Endothelial cell (in vitro differentiated cells): Measurements from ENCODE around the gene RASA1. TPM values are rescaled to one million over a fixed set of nuclear protein-coding genes. Genes with fewer than 3 reads are reported as not detected.

Source experiments
- DNase-seq: peaks from one replicate; pipeline ENCODE4 v3.0.0; 2021; ENCODE audit warnings: low spot score
- H3K27ac Mint-ChIP-seq: one replicate; pipeline ENCODE4 v1.8.0; 2021; ENCODE audit warnings: mixed read lengths, inconsistent platforms; ENCODE audit not compliant: unreplicated experiment
- H3K27me3 Mint-ChIP-seq: one replicate; pipeline ENCODE4 v1.8.0; 2021; ENCODE audit warnings: mild to moderate bottlenecking, moderate library complexity, mixed read lengths, inconsistent platforms; ENCODE audit not compliant: unreplicated experiment
- H3K36me3 Mint-ChIP-seq: one replicate; pipeline ENCODE4 v1.8.0; 2021; ENCODE audit warnings: mild to moderate bottlenecking, low read depth, mixed read lengths, inconsistent platforms; ENCODE audit not compliant: unreplicated experiment
- H3K4me1 Mint-ChIP-seq: one replicate; pipeline ENCODE4 v1.8.0; 2021; ENCODE audit warnings: mild to moderate bottlenecking, mixed read lengths, inconsistent platforms; ENCODE audit not compliant: unreplicated experiment
- H3K4me3 Mint-ChIP-seq: one replicate; pipeline ENCODE4 v1.8.0; 2021; ENCODE audit warnings: mild to moderate bottlenecking, mixed read lengths, inconsistent platforms; ENCODE audit not compliant: unreplicated experiment
- H3K9me3 Mint-ChIP-seq: one replicate; pipeline ENCODE4 v1.8.0; 2021; ENCODE audit warnings: mixed read lengths, inconsistent platforms; ENCODE audit not compliant: unreplicated experiment
- total RNA-seq: library from RNA; stranded (reverse); fragmentation: NEBNext Ultra II Directional; extraction: Animal tissue kit (Norgen Biotek cat#: 25700); gene quantifications from one replicate; pipeline ENCODE4 v1.2.1, GENCODE V29; 2021; ENCODE audit not compliant: unreplicated experiment
- TF ChIP-seq, protein P1 (sequence below): fragments of 200-600 bp; sonication (generic); IDR thresholded peaks from one replicate; pipeline ENCODE4 v1.5.0; 2021; ENCODE audit warnings: antibody characterized with exemption; ENCODE audit not compliant: unreplicated experiment

The RASA1 gene
- total RNA-seq, 1 donor from 2014 or later: 48.7 TPM

GRCh38 chr5:87361536-87362213, 94.0 kb downstream of the RASA1 start:
- no peaks in the 10 kb centered on the region for H3K4me1 Mint-ChIP-seq
- no peak overlapping the region for H3K4me3 Mint-ChIP-seq
- peaks cover 11% of the 10 kb centered on the region for H3K36me3 Mint-ChIP-seq
- no peak for DNase-seq
- H3K9me3 Mint-ChIP-seq: no peaks in the 10 kb centered on the region
- TF ChIP-seq, protein P1, sequence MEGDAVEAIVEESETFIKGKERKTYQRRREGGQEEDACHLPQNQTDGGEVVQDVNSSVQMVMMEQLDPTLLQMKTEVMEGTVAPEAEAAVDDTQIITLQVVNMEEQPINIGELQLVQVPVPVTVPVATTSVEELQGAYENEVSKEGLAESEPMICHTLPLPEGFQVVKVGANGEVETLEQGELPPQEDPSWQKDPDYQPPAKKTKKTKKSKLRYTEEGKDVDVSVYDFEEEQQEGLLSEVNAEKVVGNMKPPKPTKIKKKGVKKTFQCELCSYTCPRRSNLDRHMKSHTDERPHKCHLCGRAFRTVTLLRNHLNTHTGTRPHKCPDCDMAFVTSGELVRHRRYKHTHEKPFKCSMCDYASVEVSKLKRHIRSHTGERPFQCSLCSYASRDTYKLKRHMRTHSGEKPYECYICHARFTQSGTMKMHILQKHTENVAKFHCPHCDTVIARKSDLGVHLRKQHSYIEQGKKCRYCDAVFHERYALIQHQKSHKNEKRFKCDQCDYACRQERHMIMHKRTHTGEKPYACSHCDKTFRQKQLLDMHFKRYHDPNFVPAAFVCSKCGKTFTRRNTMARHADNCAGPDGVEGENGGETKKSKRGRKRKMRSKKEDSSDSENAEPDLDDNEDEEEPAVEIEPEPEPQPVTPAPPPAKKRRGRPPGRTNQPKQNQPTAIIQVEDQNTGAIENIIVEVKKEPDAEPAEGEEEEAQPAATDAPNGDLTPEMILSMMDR: no peak
- peaks cover 1% of the 10 kb centered on the region for H3K27me3 Mint-ChIP-seq
- H3K27ac Mint-ChIP-seq: no peak overlapping the region

DNA sequence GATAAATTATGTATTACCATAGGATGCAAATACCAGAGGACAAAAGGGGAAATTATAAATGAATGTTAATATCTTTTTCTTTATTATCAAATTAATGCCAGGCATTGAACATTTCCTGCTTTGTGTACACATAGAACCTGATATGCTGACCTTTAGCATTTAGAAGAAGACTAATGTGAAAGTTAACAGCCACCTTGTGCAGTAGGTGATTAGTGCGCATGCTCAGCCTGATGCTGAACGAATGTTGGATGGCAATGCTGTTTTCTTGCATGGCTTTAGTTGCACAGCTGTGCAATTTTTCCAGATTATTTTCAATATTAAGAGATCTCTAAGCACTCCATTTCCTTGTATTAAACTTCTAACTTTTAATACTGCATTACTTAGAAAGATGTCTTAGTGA, 99.6 kb downstream of the RASA1 start:
- Mint-ChIP-seq H3K27me3 (no peaks in the 10 kb centered on the region), H3K27ac (no peak overlapping the region), H3K36me3 (no peaks in the 10 kb centered on the region), H3K4me3 (no peak overlapping the region), H3K4me1 (no peaks in the 10 kb centered on the region), H3K9me3 (no peaks in the 10 kb centered on the region)
- TF ChIP-seq, protein P1: no peak
- no peak for DNase-seq

GRCh38 chr5:87368601-87369000, 100.9 kb downstream of the RASA1 start:
- no peaks in the 10 kb centered on the region for H3K36me3 Mint-ChIP-seq
- TF ChIP-seq, protein P1: no peak
- H3K4me1 Mint-ChIP-seq: no peaks in the 10 kb centered on the region
- H3K4me3 Mint-ChIP-seq: no peak overlapping the region
- DNase-seq: no peak
- peak overlapping the region; percentile 55 for H3K27ac Mint-ChIP-seq
- no peaks in the 10 kb centered on the region for H3K27me3 Mint-ChIP-seq
- no peaks in the 10 kb centered on the region for H3K9me3 Mint-ChIP-seq

DNA sequence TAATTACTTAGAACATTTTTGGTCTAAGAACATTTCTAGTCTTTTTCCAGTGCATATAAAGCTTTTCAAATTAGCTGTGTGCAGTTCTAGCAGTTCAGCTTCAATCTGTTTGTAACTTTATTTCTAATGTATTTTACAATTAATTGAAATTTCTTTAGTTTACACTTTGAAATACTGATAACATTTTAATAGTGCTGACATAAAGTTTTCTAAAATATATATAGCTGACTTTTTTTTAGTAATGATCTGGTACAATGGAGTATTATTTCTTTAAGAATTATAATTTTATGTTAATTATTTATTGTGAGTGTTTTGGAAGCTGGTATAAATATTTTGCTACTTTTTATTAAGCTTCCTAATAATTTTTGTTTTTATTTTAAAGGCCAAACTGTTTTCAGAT, 101.7 kb downstream of the RASA1 start:
- H3K4me1 Mint-ChIP-seq: no peaks in the 10 kb centered on the region
- no peaks in the 10 kb centered on the region for H3K27me3 Mint-ChIP-seq
- TF ChIP-seq, protein P1: no peak
- no peak overlapping the region for H3K4me3 Mint-ChIP-seq
- H3K27ac Mint-ChIP-seq: no peak overlapping the region
- no peaks in the 10 kb centered on the region for H3K36me3 Mint-ChIP-seq
- H3K9me3 Mint-ChIP-seq: no peaks in the 10 kb centered on the region
- DNase-seq: no peak

DNA sequence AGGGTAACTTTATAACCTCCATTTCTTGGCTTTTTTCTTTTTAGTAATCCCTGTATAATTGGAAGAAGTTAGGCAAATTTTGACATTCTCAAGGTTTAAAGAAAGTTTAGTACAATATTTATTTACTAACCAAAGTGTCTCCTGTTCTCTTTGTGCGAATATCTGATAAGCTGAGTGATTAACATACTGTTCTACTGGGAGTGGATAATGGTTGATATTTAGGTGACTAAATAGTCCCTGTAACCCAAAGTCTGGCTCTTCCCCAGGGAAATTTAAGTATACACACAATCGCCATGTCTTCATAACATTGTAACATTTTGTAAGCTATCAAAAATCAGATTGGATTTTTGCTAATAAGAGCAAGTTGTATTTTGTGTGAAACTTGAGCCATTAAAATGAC, 105.0 kb downstream of the RASA1 start:
- Mint-ChIP-seq H3K36me3 (peaks cover 6% of the 10 kb centered on the region), H3K4me1 (no peaks in the 10 kb centered on the region), H3K27me3 (no peaks in the 10 kb centered on the region), H3K9me3 (no peaks in the 10 kb centered on the region), H3K27ac (no peak overlapping the region), H3K4me3 (no peak overlapping the region)
- TF ChIP-seq, protein P1: no peak
- no peak for DNase-seq
